Hepatocyte (in vitro differentiated cells): ENCODE results near the gene EPHB2.

Source experiments
- CTCF ChIP-seq: fragments of 200-600 bp; sonication (generic); IDR thresholded peaks from 2 replicates; pipeline ENCODE4 v1.5.1; 2016; ENCODE audit warnings: antibody characterized with exemption, mild to moderate bottlenecking; ENCODE audit not compliant: poor library complexity
- EZH2 ChIP-seq: fragments of 200-600 bp; sonication (generic); IDR thresholded peaks from 2 replicates; pipeline ENCODE4 v1.6.1; 2016; ENCODE audit warnings: antibody characterized with exemption, mild to moderate bottlenecking, borderline replicate concordance
- EZH2phosphoT487 ChIP-seq: fragments of 200-600 bp; sonication (generic); IDR thresholded peaks from one replicate; pipeline ENCODE4 v1.6.1; 2018; ENCODE audit warnings: antibody characterized with exemption, mild to moderate bottlenecking, low read depth, moderate library complexity; ENCODE audit not compliant: unreplicated experiment, severe bottlenecking

DNA sequence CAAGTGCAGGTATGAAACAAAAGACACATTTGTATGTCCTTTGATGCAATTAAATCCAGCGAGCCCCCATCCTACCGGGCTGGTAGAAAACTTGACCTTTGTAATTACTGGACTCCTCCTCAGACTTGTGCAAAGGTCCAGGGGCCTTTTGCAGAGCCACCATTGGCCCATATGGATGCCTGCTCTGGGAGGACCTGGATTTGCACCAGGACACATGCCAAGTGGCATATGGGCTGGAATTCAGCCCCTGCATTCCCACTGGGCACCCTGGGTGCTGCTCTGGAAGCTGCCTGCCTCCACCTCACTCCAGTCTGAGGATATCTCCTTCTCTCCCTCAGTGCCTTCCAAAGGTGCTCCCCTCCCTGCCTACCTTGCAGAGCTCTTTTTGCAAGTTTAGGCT, 226.0 kb downstream of the EPHB2 start:
- TF ChIP-seq EZH2 (no peak), CTCF (no peak), EZH2phosphoT487 (no peak)
